GM19043 (cell line): ENCODE results near the gene HAUS5.
"Not testable (repeated sequence)": the region's sequence is repeated elsewhere in the genome, so short reads cannot be mapped to it uniquely, and the experiment has no call there.

Experiments
- ATAC-seq: cut with Tn5 transposase; IDR thresholded peaks from one replicate; pipeline ENCODE4 v1.9.1; 2021; ENCODE audit warnings: low read depth; ENCODE audit not compliant: unreplicated experiment

Gene HAUS5

GRCh38 chr19:35607170-35607569 lies 5.4 kb upstream of the HAUS5 start:
- not testable (repeated sequence) for ATAC-seq

GRCh38 chr19:35607661-35608060 lies 4.9 kb upstream of the HAUS5 start:
- ATAC-seq: no peak

GRCh38 chr19:35608251-35608650 lies 4.3 kb upstream of the HAUS5 start:
- ATAC-seq: no peak

GRCh38 chr19:35609851-35610353 lies 2.6 kb upstream of the HAUS5 start:
- ATAC-seq: no peak

GRCh38 chr19:35612224-35612558 lies 344 bp upstream of the HAUS5 start:
- ATAC-seq: no peak

- ATAC-seq: no peak
These were observed 1.0 kb downstream of the HAUS5 start for GRCh38 chr19:35613574-35613973.

GRCh38 chr19:35615036-35615435 lies 2.5 kb downstream of the HAUS5 start:
- ATAC-seq: no peak

- ATAC-seq: no peak
These were observed 6.3 kb downstream of the HAUS5 start for GRCh38 chr19:35618857-35619256.

- no peak for ATAC-seq
These were observed 6.9 kb downstream of the HAUS5 start for GRCh38 chr19:35619290-35619923.

GRCh38 chr19:35620001-35620400 lies 7.5 kb downstream of the HAUS5 start:
- ATAC-seq: no peak

GRCh38 chr19:35621708-35622107 lies 9.2 kb downstream of the HAUS5 start:
- no peak for ATAC-seq

- no peak for ATAC-seq
These were observed 10.2 kb downstream of the HAUS5 start for GRCh38 chr19:35622750-35623149.

GRCh38 chr19:35623327-35624010 lies 10.9 kb downstream of the HAUS5 start:
- ATAC-seq: no peak

GRCh38 chr19:35628264-35628564 lies 15.7 kb downstream of the HAUS5 start:
- no peak for ATAC-seq

- ATAC-seq: peak; percentile 98
These were observed 16.2 kb downstream of the HAUS5 start, which contains the start of gene RBM42 for GRCh38 chr19:35628565-35629331. Gene RBM42, plus strand, starts transcription at chr19:35629036. Its CDS starts 118 bp downstream, at chr19:35629154.

- ATAC-seq: no peak
These were observed 16.7 kb downstream of the HAUS5 start for GRCh38 chr19:35629332-35629633.

GRCh38 chr19:35633727-35634440 lies 21.3 kb downstream of the HAUS5 start:
- ATAC-seq: no peak

- ATAC-seq: no peak
These were observed 24.1 kb downstream of the HAUS5 start for GRCh38 chr19:35636651-35637050.

- ATAC-seq: no peak
These were observed 24.6 kb downstream of the HAUS5 start for GRCh38 chr19:35637165-35637564.

- no peak for ATAC-seq
These were observed 26.7 kb downstream of the HAUS5 start for GRCh38 chr19:35639321-35639639.

- ATAC-seq: no peak
These were observed 27.3 kb downstream of the HAUS5 start for GRCh38 chr19:35639863-35640262.
